NB4 (cell line): ENCODE results near the gene LILRB2.
A peak's percentile ranks its signal among the peaks of the same experiment; 100 is the strongest.

ENCODE experiments used
- DNase-seq: peaks from one replicate; pipeline ENCODE4 v3.0.0; 2010; ENCODE audit warnings: low read depth
- H3K4me3 ChIP-seq: one replicate; pipeline ENCODE4 v1.5.1; 2011; ENCODE audit warnings: mild to moderate bottlenecking, low read depth, low read length, moderate library complexity
- MYC ChIP-seq: IDR thresholded peaks from 2 replicates; pipeline ENCODE4 v1.6.1; 2011; ENCODE audit warnings: low read depth, low read length
- POLR2A ChIP-seq: IDR thresholded peaks from 2 replicates; pipeline ENCODE4 v1.6.1; 2011; ENCODE audit warnings: mild to moderate bottlenecking; ENCODE audit not compliant: insufficient read length; ENCODE audit errors: extremely low read depth
- TF ChIP-seq, protein P1 (sequence below): IDR thresholded peaks from one replicate; pipeline ENCODE4 v1.5.1; 2012; ENCODE audit warnings: low read depth, low read length
- TF ChIP-seq, protein P2 (sequence below): IDR thresholded peaks from 2 replicates; pipeline ENCODE4 v1.6.1; 2011; ENCODE audit warnings: low read depth, low read length

The LILRB2 gene

DNA sequence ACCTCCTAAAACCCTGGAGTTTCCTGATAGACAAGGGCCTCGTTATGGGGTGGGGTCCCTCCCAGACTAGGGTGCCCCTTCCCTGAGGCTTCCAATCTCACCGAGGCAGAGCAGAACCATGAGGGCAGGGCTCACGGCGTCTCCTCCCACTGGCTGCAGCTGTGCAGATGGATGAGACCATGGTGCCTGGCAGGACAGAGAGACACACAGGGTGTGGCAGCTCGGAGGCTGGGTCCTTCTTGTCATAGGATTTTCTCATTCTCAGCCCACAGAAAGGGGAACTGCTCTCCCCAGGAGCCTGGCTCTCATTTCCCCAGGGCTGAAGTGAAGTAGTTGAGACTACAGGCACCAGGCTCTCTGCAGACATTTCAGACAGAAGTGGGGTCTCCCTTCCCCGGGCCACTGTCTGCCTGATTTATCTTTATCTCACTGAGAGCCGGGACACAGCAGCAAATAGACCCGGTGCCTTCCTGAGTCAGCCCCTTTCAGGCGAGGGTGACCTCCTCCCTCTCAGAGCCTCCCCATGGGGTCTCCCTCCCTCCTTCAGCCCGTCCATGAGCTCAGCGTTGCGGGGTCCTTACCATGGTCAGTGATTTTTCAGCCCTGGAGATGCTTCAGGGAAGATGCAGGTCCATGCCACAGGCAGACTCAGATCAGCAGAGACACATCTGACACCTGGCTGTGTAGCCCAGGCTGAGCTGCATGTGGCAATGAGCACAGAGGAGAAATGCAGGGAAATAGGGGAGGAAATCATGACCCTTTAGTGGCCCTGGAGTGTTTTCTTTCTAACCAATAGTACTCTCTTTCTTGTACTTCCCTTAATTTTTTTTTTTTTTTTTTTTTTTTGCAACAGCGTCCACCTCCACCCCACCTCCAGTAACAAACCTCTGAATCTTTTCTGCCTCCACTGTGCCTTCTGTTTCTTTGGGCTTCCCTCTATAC lies 31.8 kb upstream of the LILRB2 start, which contains the start of gene LILRA5:
TSS of gene LILRA5 (minus strand) at position 731 of the 942 bp plus-strand sequence. CDS start at position 584, 147 bp downstream.
- peak; percentile 68 for DNase-seq
- TF ChIP-seq POLR2A (no peak), MYC (no peak)
- TF ChIP-seq, protein P1, sequence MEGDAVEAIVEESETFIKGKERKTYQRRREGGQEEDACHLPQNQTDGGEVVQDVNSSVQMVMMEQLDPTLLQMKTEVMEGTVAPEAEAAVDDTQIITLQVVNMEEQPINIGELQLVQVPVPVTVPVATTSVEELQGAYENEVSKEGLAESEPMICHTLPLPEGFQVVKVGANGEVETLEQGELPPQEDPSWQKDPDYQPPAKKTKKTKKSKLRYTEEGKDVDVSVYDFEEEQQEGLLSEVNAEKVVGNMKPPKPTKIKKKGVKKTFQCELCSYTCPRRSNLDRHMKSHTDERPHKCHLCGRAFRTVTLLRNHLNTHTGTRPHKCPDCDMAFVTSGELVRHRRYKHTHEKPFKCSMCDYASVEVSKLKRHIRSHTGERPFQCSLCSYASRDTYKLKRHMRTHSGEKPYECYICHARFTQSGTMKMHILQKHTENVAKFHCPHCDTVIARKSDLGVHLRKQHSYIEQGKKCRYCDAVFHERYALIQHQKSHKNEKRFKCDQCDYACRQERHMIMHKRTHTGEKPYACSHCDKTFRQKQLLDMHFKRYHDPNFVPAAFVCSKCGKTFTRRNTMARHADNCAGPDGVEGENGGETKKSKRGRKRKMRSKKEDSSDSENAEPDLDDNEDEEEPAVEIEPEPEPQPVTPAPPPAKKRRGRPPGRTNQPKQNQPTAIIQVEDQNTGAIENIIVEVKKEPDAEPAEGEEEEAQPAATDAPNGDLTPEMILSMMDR = no peak
- TF ChIP-seq, protein P2, sequence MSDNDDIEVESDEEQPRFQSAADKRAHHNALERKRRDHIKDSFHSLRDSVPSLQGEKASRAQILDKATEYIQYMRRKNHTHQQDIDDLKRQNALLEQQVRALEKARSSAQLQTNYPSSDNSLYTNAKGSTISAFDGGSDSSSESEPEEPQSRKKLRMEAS = no peak
- no peak within 1 kb of the TSS for H3K4me3 ChIP-seq

DNA sequence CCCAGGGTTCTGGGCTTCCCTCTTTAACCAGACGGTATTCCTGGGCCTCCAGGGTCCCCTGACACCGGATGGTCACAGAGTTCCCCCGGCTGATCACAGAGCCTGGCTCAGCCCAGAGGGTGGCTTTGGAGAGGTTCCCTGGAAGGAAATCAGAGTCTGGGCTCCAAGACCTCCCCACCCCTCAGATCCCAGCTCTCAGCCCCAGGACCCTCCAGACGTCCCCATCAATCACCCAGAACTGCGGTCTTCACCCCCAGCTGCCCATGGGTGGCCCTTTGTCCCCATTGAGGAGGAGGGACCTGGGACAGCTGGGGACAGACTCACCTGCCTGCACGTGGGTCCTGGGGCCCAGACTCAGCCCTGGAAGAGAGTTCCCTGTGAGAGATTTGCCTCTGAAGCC lies 31.1 kb upstream of the LILRB2 start:
- no peak for DNase-seq
- TF ChIP-seq, protein P2 = no peak
- TF ChIP-seq, protein P1 = no peak
- no peak for TF ChIP-seq MYC
- TF ChIP-seq POLR2A = no peak
- H3K4me3 ChIP-seq = no peak overlapping the region

DNA sequence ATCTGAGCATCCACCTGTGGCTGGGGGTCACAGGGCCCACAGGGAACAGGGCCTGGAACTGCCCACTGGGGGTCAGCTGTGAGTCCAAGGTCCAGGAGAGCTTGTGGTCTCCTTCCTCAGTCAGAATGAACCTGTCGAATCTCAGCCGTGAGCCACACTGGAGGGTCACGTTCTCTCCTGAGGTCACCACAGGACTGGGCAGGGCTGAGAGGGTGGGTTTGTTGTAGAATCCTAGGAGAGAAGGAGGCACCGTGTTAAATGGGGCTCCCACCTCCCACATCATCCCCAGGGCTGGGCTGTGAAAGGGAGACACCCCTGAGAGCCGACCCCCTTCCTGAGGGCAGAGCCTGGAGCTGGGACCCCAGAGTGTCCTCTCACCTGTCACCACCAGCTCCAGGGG lies 30.6 kb upstream of the LILRB2 start:
- no peak overlapping the region for H3K4me3 ChIP-seq
- TF ChIP-seq, protein P2 = no peak
- TF ChIP-seq POLR2A (no peak), MYC (no peak)
- TF ChIP-seq, protein P1 = no peak
- DNase-seq = no peak

DNA sequence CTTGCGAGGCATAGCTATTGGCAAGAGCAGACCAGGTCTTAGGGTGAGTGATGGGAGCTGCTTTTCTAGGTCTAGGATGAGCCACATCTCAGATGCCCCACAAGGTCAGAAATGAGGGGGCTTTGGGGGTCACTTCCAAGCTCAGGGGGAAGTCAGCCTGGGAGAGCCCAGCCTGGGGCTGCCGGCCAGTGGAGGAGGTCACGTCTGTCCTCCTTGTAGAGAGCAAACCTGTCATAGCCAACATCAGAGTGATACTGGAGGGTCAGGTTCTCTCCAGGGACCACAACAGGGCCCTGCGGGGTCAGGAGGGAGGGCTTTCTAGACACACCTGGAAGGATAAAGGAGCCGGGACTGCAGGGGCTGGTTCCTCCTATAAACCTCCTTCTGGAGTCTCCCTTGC lies 29.6 kb upstream of the LILRB2 start:
- TF ChIP-seq, protein P2 = no peak
- TF ChIP-seq, protein P1 = no peak
- TF ChIP-seq POLR2A = no peak
- no peak for TF ChIP-seq MYC
- no peak overlapping the region for H3K4me3 ChIP-seq
- no peak for DNase-seq

DNA sequence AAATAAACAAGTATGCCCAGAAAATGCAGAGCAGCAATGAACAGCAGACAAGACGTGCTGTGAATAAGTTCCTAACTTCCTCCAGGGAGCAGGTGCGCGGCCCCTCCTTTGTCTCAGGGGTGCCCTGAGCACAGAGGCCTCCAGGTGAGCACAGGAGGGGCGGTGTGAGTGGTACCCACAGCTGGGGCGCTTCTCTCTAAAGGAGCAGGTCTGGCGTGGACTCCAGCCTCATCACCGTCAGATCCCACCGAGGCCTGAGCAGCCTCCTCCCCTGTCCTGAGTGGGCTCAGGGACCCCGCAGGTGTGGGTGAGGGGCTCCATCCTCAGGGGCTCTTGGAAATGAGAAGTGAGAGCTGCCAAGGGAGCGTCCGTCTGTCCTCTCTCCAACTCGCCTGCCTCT lies 28.9 kb upstream of the LILRB2 start:
- no peak for DNase-seq
- TF ChIP-seq, protein P2 = no peak
- TF ChIP-seq POLR2A (no peak), MYC (no peak)
- TF ChIP-seq, protein P1 = no peak
- H3K4me3 ChIP-seq = no peak overlapping the region
